ENCODE data around the gene PAOX.

- TF ChIP-seq POLR2A (IDR thresholded peaks at IDR 0.05; ENCODE audit: low read depth, low read length) (no peak), POU2F2 (IDR thresholded peaks at IDR 0.05; ENCODE audit: low read depth, low read length) (no peak)
These were observed 6.2 kb downstream of the PAOX start for GRCh38 chr10:133385214-133385613.
